VCaP (cell line): ENCODE results near the gene MCF2L.

Experiments
- H3K27ac ChIP-seq: fragments of 450-650 bp; 2 replicates; pipeline ENCODE4 v1.5.1; 2017
- TF ChIP-seq, protein P1 (sequence below): fragments of 450-650 bp; conservative IDR thresholded peaks from 2 replicates; pipeline ENCODE4 v1.5.1; 2017; ENCODE audit warnings: mild to moderate bottlenecking, moderate library complexity

MCF2L gene

DNA sequence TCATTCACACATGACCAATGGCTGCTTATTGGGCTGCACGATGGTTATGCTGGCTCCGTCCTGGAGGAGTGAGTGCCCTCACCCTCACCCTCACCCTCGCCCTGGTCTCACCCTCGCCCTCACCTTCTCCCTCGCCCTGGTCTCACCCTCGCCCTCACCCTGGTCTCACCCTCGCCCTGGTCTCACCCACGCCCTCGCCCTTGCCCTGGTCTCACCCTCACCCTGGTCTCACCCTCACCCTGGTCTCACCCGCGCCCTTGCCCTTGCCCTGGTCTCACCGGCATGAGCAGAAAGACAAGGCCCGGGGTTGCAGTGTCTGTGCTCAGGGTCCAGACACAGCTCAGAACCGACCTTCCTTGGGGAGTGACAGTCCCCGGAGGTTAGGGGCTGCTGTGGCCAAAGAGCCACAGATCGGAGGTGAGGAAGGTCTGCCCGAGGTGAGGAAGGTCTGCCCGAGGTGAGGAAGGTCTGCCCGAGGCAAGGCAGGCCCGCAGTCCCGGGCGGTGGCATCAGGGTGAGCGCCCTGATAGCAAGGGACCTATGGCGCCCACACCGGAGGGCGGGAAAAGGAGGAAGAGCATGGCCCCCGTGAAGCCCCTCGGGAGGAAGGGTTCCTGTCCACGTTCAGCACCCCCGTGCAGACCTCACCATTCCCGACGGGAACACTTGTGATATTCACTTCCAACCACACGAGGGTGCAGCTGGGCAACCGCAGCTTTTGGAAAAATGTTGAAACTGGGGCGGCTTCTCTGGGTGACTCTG is 65.6 kb downstream of the MCF2L start:
- TF ChIP-seq, protein P1, sequence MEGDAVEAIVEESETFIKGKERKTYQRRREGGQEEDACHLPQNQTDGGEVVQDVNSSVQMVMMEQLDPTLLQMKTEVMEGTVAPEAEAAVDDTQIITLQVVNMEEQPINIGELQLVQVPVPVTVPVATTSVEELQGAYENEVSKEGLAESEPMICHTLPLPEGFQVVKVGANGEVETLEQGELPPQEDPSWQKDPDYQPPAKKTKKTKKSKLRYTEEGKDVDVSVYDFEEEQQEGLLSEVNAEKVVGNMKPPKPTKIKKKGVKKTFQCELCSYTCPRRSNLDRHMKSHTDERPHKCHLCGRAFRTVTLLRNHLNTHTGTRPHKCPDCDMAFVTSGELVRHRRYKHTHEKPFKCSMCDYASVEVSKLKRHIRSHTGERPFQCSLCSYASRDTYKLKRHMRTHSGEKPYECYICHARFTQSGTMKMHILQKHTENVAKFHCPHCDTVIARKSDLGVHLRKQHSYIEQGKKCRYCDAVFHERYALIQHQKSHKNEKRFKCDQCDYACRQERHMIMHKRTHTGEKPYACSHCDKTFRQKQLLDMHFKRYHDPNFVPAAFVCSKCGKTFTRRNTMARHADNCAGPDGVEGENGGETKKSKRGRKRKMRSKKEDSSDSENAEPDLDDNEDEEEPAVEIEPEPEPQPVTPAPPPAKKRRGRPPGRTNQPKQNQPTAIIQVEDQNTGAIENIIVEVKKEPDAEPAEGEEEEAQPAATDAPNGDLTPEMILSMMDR = peak; percentile 60
- H3K27ac ChIP-seq = no peak overlapping the region

DNA sequence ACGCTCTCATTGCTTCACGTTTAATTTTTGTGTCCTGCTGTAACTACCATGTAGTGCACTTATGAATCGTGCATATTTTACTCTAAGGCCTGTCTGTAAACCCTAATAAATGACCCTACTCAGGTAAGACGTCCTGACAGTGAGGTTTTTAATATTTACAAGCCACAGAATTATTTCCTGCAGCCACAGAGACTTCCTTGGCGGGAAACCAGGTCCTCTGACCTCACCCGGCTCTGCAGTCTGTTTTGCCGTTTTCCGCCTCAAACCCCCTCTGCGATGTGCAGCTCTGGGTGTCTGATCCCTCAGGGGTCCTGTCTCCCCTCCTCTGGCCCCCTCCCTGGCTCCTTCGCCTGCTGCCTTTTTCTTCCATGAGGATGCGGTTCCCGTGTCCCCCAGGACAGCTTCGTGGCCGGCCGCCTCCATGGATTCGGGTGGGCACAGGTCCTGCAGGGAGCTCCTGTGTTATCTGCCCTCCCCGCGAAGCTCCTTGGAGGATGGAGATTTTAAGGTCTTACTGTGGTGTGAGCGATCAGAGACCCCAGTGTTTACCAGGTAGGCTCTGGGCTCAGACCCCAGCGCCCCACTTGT is 66.3 kb downstream of the MCF2L start:
- no peak overlapping the region for H3K27ac ChIP-seq
- TF ChIP-seq, protein P1 = 0 out of 2 replicates have a peak, but pooled peaks have one; percentile 15

DNA sequence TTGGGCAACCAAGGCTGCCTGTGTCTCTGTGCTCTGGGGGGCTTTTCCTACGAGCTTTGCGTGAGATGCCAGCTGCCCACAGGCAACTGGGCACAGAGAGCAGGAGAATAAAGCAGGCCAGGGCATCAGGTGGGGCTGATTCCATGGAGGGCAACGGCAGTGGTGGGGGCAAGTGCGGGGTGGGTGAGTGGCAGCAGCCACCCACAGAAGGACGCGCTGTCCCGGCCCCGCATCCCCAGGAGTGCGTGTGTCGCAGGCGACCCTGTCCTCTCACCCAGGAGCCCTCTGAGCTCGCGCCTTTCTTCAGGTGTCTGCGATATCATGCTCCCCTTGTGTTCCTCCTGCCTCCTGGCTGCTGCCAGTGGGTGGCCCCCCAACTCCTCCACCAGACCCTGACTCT is 67.4 kb downstream of the MCF2L start:
- TF ChIP-seq, protein P1 = no peak

DNA sequence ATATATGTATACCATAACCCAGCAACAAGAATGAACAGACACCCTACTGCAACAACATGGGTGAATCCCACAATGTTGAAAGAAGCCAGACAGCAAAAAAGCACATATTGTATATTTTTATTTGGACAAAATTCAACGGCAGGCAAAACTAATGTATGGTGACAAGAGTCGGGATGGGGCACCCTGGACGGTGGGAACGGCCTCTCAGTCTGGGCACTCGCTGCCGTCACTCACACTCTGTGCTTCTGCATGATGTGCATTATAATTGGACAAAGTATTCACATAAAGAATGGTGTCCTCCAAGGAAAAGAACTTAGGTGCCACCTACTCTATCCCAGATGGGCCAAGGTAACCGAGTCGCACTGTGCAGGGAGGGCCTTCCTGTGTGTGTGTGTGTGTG is 71.0 kb downstream of the MCF2L start:
- no peak overlapping the region for H3K27ac ChIP-seq
- TF ChIP-seq, protein P1 = no peak

More for the DNA sequence above, 67.4 kb downstream of the MCF2L start:
- H3K27ac ChIP-seq = no peak overlapping the region

DNA sequence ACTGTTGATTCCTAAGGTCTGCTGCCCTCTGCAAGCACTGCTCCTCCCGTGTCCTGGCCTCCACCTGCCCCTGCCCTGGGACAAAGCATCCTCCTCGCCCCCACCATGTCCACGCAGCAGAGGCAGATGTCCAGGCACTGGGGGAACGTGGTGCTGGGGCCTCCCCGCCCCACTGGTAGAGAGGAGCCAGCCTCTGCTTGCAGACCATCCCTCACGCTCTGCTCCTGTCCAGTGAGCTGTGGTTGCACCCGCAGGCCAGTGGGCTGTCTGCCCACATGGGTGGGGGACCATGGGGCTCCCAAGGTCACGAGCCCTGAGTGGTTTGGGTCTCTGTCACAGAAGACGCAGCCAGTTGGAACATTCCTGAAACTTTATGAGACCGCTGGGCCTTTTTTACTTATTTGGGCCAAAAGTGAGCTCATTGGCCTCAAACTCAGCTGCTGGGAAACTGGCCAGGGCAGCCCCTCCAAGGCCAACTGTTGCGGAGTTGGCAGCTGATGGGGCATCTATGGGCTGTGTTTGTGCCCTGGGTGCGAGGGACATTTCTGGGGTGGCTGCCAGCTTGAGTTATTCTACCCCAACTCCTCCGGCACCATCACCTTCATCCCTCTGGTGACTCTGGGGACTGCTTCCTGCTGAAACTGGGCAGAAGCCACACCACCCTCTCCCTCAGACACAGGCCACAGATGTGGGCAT is 71.7 kb downstream of the MCF2L start:
- H3K27ac ChIP-seq = no peak overlapping the region
- TF ChIP-seq, protein P1 = no peak

DNA sequence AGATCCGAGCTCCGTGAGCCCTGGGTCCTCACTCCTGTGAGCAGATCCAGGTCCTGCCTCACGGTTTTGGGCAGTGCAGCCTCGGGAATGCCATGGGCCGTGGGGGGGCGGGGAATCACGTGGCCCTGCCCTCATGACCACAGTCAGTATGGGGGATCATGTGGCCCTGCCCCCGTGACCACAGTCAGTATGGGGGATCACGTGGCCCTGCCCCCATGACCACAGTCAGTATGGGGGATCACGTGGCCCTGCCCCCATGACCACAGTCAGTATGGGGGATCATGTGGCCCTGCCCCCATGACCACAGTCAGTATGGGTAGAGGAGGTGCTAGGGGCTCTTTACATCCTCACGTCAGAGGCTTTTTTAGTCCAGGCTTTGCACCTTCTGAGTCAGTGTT is 72.3 kb downstream of the MCF2L start:
- TF ChIP-seq, protein P1 = no peak

DNA sequence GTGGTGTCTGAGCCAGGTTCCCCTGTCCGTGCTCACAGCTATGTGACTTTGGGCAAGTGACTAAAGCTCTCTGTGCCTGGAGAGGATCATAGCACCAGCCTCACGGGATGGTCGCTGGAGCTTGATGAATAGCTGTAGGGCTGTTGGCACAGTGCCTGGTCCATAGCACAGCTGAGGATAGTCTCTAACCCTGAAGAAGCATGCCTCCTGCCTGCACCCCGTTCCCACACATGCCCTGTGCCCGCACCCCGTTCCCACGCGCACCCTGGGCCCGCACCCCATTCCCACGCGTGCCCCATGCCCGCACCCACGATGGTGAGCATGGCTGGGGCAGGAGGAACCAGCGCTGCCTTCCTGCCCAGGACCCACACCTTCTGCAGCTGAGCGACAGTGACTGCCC is 72.9 kb downstream of the MCF2L start:
- TF ChIP-seq, protein P1 = no peak
- no peak overlapping the region for H3K27ac ChIP-seq

More for the DNA sequence above, 72.3 kb downstream of the MCF2L start:
- no peak overlapping the region for H3K27ac ChIP-seq
